Ascending aorta (tissue), 2 donors: ENCODE measurements around the gene GPS2. TPM values are rescaled to one million over a fixed set of nuclear protein-coding genes. Genes with fewer than 3 reads are reported as not detected.
"Not testable (repeated sequence)": the region's sequence is repeated elsewhere in the genome, so short reads cannot be mapped to it uniquely, and the experiment has no call there.

Experiments
- DNase-seq, 2 donors: peaks; one replicate each; pipeline ENCODE4 v3.0.0-alpha.2; 2019; ENCODE audit warnings: low spot score in 2 of 2
- H3K27ac ChIP-seq, 2 donors: fragments of 200-600 bp; sonication (generic); one replicate each; pipeline ENCODE4 v1.5.1; 2016 to 2017; ENCODE audit warnings: mild to moderate bottlenecking in 1 of 2
- H3K27me3 ChIP-seq: fragments of 200-600 bp; sonication (generic); one replicate; pipeline ENCODE4 v1.5.1; 2017
- H3K36me3 ChIP-seq, 2 donors: fragments of 200-600 bp; sonication (generic); one replicate each; pipeline ENCODE4 v1.5.1; 2016
- H3K4me1 ChIP-seq, 2 donors: fragments of 200-600 bp; sonication (generic); one replicate each; pipeline ENCODE4 v1.5.1; 2016 to 2017; ENCODE audit warnings: mild to moderate bottlenecking in 1 of 2
- H3K4me3 ChIP-seq, 2 donors: fragments of 200-600 bp; sonication (generic); one replicate each; pipeline ENCODE4 v1.5.1; 2016 to 2017; ENCODE audit warnings: mild to moderate bottlenecking in 1 of 2
- H3K9me3 ChIP-seq, 2 donors: fragments of 200-600 bp; sonication (generic); one replicate each; pipeline ENCODE4 v1.5.1; 2016
- intact Hi-C: fragments of 100-400 bp; cut with DNase I; formaldehyde crosslinking; loops from one replicate; pipeline ENCODE4 v1.15.1; 2023
- total RNA-seq: library from RNA; depleted of rRNA; stranded (reverse); fragments of >200 nt; gene quantifications from one replicate; pipeline ENCODE4 v1.1.0, GENCODE V29; 2016
- TF ChIP-seq, protein P1 (sequence below), 3 experiments: fragments of 200-600 bp in 2 of 3; fragments of 450-650 bp in 1 of 3; sonication (generic) in 2 of 3; IDR thresholded peaks; one replicate each; pipeline ENCODE4 v1.5.1; 2016 to 2019; ENCODE audit warnings: antibody characterized with exemption in 3 of 3, mild to moderate bottlenecking in 1 of 3, moderate library complexity in 1 of 3

The GPS2 gene
- total RNA-seq, 1 donor from 2014 or later, result 52.4 TPM

DNA sequence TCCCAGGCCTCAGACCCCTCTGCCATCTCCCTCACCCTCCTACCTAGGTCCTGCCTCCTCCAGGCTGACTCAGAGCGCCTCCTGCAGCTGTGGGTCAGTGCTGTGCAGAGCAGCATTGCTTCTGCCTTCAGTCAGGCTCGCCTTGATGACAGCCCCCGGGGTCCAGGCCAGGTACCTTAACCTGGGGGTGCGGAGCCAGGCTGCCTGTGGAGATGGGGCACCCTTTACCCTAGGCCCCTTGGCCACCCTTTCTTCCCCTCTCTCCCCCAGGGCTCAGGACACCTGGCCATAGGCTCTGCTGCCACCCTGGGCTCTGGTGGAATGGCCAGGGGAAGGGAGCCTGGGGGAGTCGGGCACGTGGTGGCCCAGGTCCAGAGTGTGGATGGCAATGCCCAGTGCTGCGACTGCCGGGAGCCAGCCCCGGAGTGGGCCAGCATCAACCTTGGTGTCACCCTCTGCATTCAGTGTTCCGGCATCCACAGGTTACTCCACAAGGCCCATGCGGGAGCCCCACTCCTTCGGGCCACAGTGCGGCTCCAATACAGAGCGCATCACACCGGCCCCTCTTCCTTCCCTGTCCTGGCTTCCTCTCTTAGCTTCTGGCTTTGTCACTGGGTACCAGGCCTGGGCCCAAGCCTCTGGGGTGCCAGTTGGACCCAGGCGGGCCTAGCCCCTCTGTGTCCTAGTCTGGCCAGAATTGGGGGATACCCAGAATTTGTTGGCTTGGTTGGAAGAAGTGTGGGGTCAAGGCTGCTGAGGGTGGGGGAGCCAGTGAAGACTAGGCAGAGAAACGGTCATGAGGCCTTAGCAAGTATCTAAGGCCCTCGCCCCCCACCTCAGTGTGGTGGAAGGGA lies 31.8 kb upstream of the GPS2 start:
- no peak overlapping the region for H3K27ac ChIP-seq
- H3K4me1 ChIP-seq, result peaks cover 0 to 10% of the 10 kb centered on the region in 2 donors
- H3K9me3 ChIP-seq, result no peaks in the 10 kb centered on the region
- H3K36me3 ChIP-seq, result no peaks in the 10 kb centered on the region
- H3K27me3 ChIP-seq, result no peaks in the 10 kb centered on the region
- no peak overlapping the region for H3K4me3 ChIP-seq
- DNase-seq, result no peak
- TF ChIP-seq, protein P1, sequence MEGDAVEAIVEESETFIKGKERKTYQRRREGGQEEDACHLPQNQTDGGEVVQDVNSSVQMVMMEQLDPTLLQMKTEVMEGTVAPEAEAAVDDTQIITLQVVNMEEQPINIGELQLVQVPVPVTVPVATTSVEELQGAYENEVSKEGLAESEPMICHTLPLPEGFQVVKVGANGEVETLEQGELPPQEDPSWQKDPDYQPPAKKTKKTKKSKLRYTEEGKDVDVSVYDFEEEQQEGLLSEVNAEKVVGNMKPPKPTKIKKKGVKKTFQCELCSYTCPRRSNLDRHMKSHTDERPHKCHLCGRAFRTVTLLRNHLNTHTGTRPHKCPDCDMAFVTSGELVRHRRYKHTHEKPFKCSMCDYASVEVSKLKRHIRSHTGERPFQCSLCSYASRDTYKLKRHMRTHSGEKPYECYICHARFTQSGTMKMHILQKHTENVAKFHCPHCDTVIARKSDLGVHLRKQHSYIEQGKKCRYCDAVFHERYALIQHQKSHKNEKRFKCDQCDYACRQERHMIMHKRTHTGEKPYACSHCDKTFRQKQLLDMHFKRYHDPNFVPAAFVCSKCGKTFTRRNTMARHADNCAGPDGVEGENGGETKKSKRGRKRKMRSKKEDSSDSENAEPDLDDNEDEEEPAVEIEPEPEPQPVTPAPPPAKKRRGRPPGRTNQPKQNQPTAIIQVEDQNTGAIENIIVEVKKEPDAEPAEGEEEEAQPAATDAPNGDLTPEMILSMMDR (IDR thresholded peaks at IDR 0.05), result no peak
- intact Hi-C loops, result no loop called here

DNA sequence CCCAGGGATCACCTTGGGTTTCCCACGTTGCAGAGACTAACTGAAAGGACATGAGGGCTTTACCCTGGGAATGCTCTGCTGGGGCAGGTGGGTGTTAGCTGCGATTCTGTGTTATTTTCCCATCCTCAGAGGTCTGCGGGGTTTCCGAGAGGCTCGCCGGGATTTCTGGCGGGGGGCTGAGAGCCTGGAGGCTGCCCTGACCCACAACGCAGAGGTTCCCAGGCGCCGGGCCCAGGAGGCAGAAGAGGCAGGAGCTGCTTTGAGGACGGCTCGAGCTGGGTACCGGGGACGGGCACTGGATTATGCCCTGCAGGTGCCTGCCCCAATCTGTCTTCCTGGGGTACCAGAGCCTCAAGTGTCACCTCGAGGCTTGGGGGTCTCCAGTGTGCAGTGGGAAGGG lies 28.1 kb upstream of the GPS2 start:
- Histone ChIP-seq H3K4me1 (no peaks in the 10 kb centered on the region), H3K27ac (no peak overlapping the region), H3K9me3 (no peaks in the 10 kb centered on the region), H3K4me3 (no peak overlapping the region), H3K27me3 (no peaks in the 10 kb centered on the region), H3K36me3 (no peaks in the 10 kb centered on the region)
- TF ChIP-seq, protein P1 (IDR thresholded peaks at IDR 0.05), result no peak
- DNase-seq, result no peak
- intact Hi-C loops, result no loop called here

DNA sequence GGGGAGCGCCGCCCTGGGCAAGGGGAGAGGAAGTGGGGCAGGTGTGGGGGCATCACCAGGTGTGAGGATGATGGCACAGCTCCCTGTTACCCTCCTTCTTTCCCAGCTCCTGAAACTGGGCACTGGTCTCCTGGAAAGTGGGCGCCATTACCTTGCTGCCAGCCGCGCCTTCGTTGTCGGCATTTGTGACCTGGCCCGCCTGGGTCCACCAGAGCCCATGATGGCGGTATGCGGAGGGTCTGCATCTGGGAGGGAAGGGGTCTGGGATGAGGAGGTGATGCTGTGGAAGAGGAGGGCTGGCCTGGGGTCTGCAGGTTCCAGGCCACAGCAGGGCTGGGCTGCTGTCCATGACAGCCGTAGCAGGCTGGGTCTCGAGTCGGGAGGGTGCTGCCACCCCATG lies 26.7 kb upstream of the GPS2 start:
- Histone ChIP-seq H3K9me3 (no peaks in the 10 kb centered on the region), H3K27me3 (no peaks in the 10 kb centered on the region), H3K4me3 (no peak overlapping the region), H3K36me3 (no peaks in the 10 kb centered on the region), H3K4me1 (no peaks in the 10 kb centered on the region), H3K27ac (no peak overlapping the region)
- TF ChIP-seq, protein P1 (IDR thresholded peaks at IDR 0.05), result no peak
- no peak for DNase-seq
- intact Hi-C loops, result no loop called here

DNA sequence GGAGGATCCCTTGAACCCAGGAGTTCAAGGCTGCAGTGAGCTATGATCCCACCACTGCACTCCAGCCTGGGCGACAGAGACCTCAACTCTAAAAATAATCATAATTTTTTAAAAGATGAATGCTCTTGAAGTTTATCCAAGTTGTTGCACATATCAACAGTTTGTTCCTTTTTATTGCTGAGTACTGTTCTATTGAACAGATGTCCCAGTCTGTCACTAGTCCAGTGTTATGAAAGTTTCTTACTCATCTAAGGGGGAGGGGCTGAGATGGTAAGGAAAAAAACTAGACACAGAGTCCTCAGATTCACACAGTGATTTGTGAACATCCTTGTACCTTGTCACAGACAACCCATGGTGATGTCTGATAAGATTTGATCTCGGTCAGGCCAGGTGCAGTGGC lies 25.0 kb upstream of the GPS2 start:
- no peak for DNase-seq
- TF ChIP-seq, protein P1 (IDR thresholded peaks at IDR 0.05), result no peak
- Histone ChIP-seq H3K9me3 (no peaks in the 10 kb centered on the region), H3K27me3 (no peaks in the 10 kb centered on the region), H3K27ac (no peak overlapping the region), H3K4me3 (no peak overlapping the region), H3K4me1 (no peaks in the 10 kb centered on the region), H3K36me3 (no peaks in the 10 kb centered on the region)
- intact Hi-C loops, result no loop called here

GRCh38 chr17:7337600-7337999 lies 22.4 kb upstream of the GPS2 start:
- H3K27ac ChIP-seq, H3K4me1 ChIP-seq, H3K36me3 ChIP-seq, H3K4me3 ChIP-seq, H3K27me3 ChIP-seq, intact Hi-C loops, H3K9me3 ChIP-seq, DNase-seq: not testable (repeated sequence)

DNA sequence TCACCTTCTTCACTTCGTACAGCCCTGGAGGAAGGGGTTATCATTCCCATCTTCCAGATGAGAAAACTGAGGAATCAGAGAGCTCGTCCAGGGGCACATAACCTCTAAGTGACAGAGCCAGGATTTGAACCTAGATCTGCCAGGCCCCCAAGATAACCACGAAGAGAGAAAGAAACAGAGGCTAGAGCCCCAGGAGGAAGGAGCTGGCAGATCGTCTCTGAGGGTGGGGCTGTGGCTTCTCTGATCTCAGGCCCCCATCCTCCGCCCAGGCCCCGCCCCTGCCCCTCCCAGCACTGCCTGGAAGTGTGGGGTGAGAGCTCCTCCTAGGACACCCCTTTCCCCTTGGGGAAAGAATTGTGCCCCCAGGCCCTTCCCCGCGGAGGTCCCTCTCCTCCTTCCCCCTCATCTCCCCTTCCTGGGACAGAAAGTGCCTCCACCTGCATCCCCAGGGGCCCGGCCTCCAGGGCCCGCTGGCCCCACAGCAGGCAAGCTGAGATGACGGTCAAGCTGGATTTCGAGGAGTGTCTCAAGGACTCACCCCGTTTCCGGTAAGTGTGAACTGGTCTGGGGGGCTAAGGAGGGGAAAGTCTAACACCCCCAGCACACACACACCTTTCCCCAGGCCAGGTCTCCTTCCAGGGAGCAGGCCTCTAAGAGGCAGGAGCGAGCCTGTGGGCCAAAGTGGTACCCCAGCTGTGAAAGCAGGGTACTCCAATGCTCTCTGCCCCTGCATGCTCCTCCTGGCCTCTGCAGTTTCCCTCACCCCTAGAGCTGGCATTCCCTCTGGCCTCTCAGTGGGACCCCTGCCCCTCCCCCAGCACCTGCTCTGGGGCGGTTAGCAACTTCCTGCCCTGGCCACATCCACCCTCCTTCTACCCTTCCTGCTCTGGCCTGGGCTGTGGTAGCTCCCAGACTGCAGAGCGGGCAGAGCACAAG lies 21.3 kb upstream of the GPS2 start, which contains the start of gene ACAP1:
TSS of gene ACAP1 (plus strand) at position 290 of the 936 bp plus-strand sequence. CDS start at position 496, 206 bp downstream.
- H3K27ac ChIP-seq, result no peak within 1 kb of the TSS
- no peaks in the 10 kb centered on the region for H3K27me3 ChIP-seq
- intact Hi-C loops, result no loop called here
- TF ChIP-seq, protein P1 (IDR thresholded peaks at IDR 0.05), result no peak
- no peaks in the 10 kb centered on the region for H3K9me3 ChIP-seq
- DNase-seq, result peak in 1 of 2 donors; percentile 61
- H3K4me3 ChIP-seq, result peak within 1 kb of the TSS in 1 of 2 donors; percentile 46
- no peaks in the 10 kb centered on the region for H3K4me1 ChIP-seq
- no peaks in the 10 kb centered on the region for H3K36me3 ChIP-seq

DNA sequence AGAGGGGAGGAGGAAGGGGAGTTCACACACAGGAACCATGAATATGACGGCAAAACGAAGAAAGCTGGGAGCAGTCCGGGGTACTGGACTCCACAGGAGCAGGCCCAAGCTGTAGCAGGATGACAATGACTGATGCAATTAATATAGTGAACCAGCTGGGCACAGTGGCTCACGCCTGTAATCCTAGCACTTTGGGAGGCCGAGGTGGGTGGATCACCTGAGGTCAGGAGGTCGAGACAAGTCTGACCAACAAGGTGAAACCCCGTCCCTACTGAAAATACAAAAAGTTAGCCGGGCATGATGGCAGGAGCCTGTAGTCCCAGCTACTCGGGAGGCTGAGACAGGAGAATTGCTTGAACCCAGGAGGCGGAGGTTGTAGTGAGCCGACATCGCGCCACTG lies 20.6 kb upstream of the GPS2 start:
- H3K27ac ChIP-seq, H3K27me3 ChIP-seq, DNase-seq, intact Hi-C loops, H3K9me3 ChIP-seq, H3K4me1 ChIP-seq, H3K36me3 ChIP-seq, H3K4me3 ChIP-seq: not testable (repeated sequence)
